H9 (cell line): Measurements from ENCODE around the gene ELOA. TPM values are rescaled to one million over a fixed set of nuclear protein-coding genes. Genes with fewer than 3 reads are reported as not detected.

Experiments used
- DNase-seq: peaks from one replicate; pipeline ENCODE4 v3.0.0-alpha.2; 2017
- H2AFZ ChIP-seq: one replicate; pipeline ENCODE4 v1.6.1; 2013; ENCODE audit warnings: mild to moderate bottlenecking, low read length, control low read depth, moderate library complexity
- H2AK5ac ChIP-seq: 2 replicates; pipeline ENCODE4 v1.6.1; 2013; ENCODE audit warnings: low read length, control low read depth, mixed read lengths; ENCODE audit not compliant: insufficient read length
- H2BK120ac ChIP-seq: one replicate; pipeline ENCODE4 v1.6.1; 2013; ENCODE audit warnings: low read depth, mild to moderate bottlenecking, low read length, control low read depth, inconsistent platforms; ENCODE audit not compliant: poor library complexity, severe bottlenecking
- H2BK12ac ChIP-seq: 2 replicates; pipeline ENCODE4 v1.6.1; 2013; ENCODE audit warnings: low read length, control low read depth, mixed read lengths, low read depth; ENCODE audit not compliant: insufficient read length
- H2BK15ac ChIP-seq: 2 replicates; pipeline ENCODE4 v1.6.1; 2013; ENCODE audit warnings: low read depth, low read length, control low read depth
- H2BK20ac ChIP-seq: one replicate; pipeline ENCODE4 v1.6.1; 2013; ENCODE audit warnings: low read depth, mild to moderate bottlenecking, low read length, control low read depth, inconsistent platforms; ENCODE audit not compliant: poor library complexity, severe bottlenecking
- H2BK5ac ChIP-seq: 2 replicates; pipeline ENCODE4 v1.6.1; 2013; ENCODE audit warnings: low read length, control low read depth, mixed read lengths; ENCODE audit not compliant: insufficient read length
- H3K14ac ChIP-seq: 2 replicates; pipeline ENCODE4 v1.6.1; 2013; ENCODE audit warnings: low read length, control low read depth; ENCODE audit not compliant: insufficient read depth
- H3K18ac ChIP-seq: 2 replicates; pipeline ENCODE4 v1.6.1; 2013; ENCODE audit warnings: low read depth, mild to moderate bottlenecking, mixed read lengths, low read length, control low read depth; ENCODE audit not compliant: insufficient read length
- H3K23ac ChIP-seq: 2 replicates; pipeline ENCODE4 v1.6.1; 2013; ENCODE audit warnings: low read length, control low read depth, mixed read lengths, low read depth; ENCODE audit not compliant: insufficient read length
- H3K23me2 ChIP-seq: 2 replicates; pipeline ENCODE4 v1.6.1; 2013; ENCODE audit warnings: low read depth, mild to moderate bottlenecking, mixed read lengths, low read length, control low read depth; ENCODE audit not compliant: insufficient read length, poor library complexity, severe bottlenecking
- H3K27ac ChIP-seq: 2 replicates; pipeline ENCODE4 v1.5.1; 2013; ENCODE audit warnings: low read length, control low read depth, mixed read lengths, low read depth; ENCODE audit not compliant: insufficient read length
- H3K27me3 ChIP-seq: 2 replicates; pipeline ENCODE4 v1.6.1; 2013; ENCODE audit warnings: low read length, control low read depth, inconsistent platforms; ENCODE audit not compliant: insufficient read depth
- H3K4ac ChIP-seq: 2 replicates; pipeline ENCODE4 v1.6.1; 2013; ENCODE audit warnings: low read depth, mild to moderate bottlenecking, control low read depth, inconsistent platforms, low read length, moderate library complexity
- H3K4me1 ChIP-seq: 2 replicates; pipeline ENCODE4 v1.6.1; 2013; ENCODE audit warnings: low read length, control low read depth, inconsistent platforms; ENCODE audit not compliant: insufficient read depth
- H3K4me2 ChIP-seq: 2 replicates; pipeline ENCODE4 v1.6.1; 2013; ENCODE audit warnings: low read length, control low read depth, mixed read lengths; ENCODE audit not compliant: insufficient read length, insufficient read depth
- H3K56ac ChIP-seq: 2 replicates; pipeline ENCODE4 v1.6.1; 2013; ENCODE audit warnings: low read depth, mild to moderate bottlenecking, mixed read lengths, low read length, control low read depth; ENCODE audit not compliant: insufficient read length
- H3K79me1 ChIP-seq: 2 replicates; pipeline ENCODE4 v1.6.1; 2013; ENCODE audit warnings: low read depth, mild to moderate bottlenecking, moderate library complexity, low read length, control low read depth, inconsistent platforms; ENCODE audit not compliant: insufficient read depth, poor library complexity, severe bottlenecking
- H3K79me2 ChIP-seq: 2 replicates; pipeline ENCODE4 v1.6.1; 2013; ENCODE audit warnings: low read length, control low read depth, inconsistent platforms; ENCODE audit not compliant: insufficient read depth
- H3K9ac ChIP-seq: 2 replicates; pipeline ENCODE4 v1.6.1; 2013; ENCODE audit warnings: low read length, control low read depth, mixed read lengths; ENCODE audit not compliant: insufficient read length; ENCODE audit errors: extremely low read depth
- H3K9me3 ChIP-seq: one replicate; pipeline ENCODE4 v1.6.1; 2013; ENCODE audit warnings: low read depth, low read length, inconsistent platforms; ENCODE audit not compliant: control insufficient read depth
- H3T11ph ChIP-seq: one replicate; pipeline ENCODE4 v1.6.1; 2013; ENCODE audit warnings: mild to moderate bottlenecking, low read length, control low read depth, inconsistent platforms
- H4K20me1 ChIP-seq: one replicate; pipeline ENCODE4 v1.6.1; 2013; ENCODE audit not compliant: control insufficient read depth, insufficient read length, insufficient read depth
- H4K5ac ChIP-seq: 2 replicates; pipeline ENCODE4 v1.6.1; 2013; ENCODE audit warnings: low read depth, mild to moderate bottlenecking, mixed read lengths, low read length, control low read depth; ENCODE audit not compliant: insufficient read length
- H4K8ac ChIP-seq: replicated peaks from 2 replicates; pipeline ENCODE4 v1.6.1; 2013; ENCODE audit warnings: low read length, control low read depth, mixed read lengths, low read depth; ENCODE audit not compliant: insufficient read length
- H4K91ac ChIP-seq: 2 replicates; pipeline ENCODE4 v1.6.1; 2013; ENCODE audit warnings: low read depth, mild to moderate bottlenecking, moderate library complexity, mixed read lengths, low read length, control low read depth; ENCODE audit not compliant: insufficient read length
- H3K27ac Mint-ChIP-seq, 3 experiments: 2 replicates in 2 of 3; 3 replicates in 1 of 3; pipeline ENCODE4 v1.8.0; 2020 to 2021; ENCODE audit warnings: mixed read lengths in 3 of 3, mild to moderate bottlenecking in 1 of 3, moderate library complexity in 1 of 3
- H3K27me3 Mint-ChIP-seq: 2 replicates; pipeline ENCODE4 v1.8.0; 2021; ENCODE audit warnings: low read depth, mild to moderate bottlenecking, moderate library complexity, mixed read lengths
- H3K36me3 Mint-ChIP-seq, 3 experiments: 2 replicates in 2 of 3; 3 replicates in 1 of 3; pipeline ENCODE4 v1.8.0; 2020 to 2021; ENCODE audit warnings: low read depth in 3 of 3, mixed read lengths in 3 of 3; ENCODE audit not compliant: insufficient read depth in 1 of 3
- H3K4me1 Mint-ChIP-seq, 2 experiments: 2 replicates each; pipeline ENCODE4 v1.8.0; 2020; ENCODE audit warnings: mixed read lengths in 2 of 2
- H3K4me3 Mint-ChIP-seq, 2 experiments: 2 replicates in 1 of 2; 3 replicates in 1 of 2; pipeline ENCODE4 v1.8.0; 2020 to 2021; ENCODE audit warnings: mild to moderate bottlenecking in 2 of 2, mixed read lengths in 2 of 2, moderate library complexity in 1 of 2
- H3K9me3 Mint-ChIP-seq, 2 experiments: 2 replicates in 1 of 2; 3 replicates in 1 of 2; pipeline ENCODE4 v1.8.0; 2020; ENCODE audit warnings: mild to moderate bottlenecking in 2 of 2, mixed read lengths in 2 of 2, moderate library complexity in 1 of 2
- WGBS: extraction: QIAGEN DNeasy Blood & Tissue Kit; methylation state at CpG from one replicate; pipeline ENCODE4 v1.1.7; 2013; ENCODE audit warnings: missing lambda C conversion rate, low lambda C conversion rate, mixed read lengths; ENCODE audit not compliant: insufficient read length; ENCODE audit errors: extremely low coverage; 5-methylcytosine and 5-hydroxymethylcytosine counted together
- total RNA-seq: library from RNA; stranded (reverse); gene quantifications from 2 replicates; pipeline ENCODE4 v1.2.1, GENCODE V29; 2021
- TF ChIP-seq, protein P1 (sequence below): fragments of 200-600 bp; sonication (generic); conservative IDR thresholded peaks from 3 replicates; pipeline ENCODE4 v1.8.0; 2021; ENCODE audit warnings: antibody characterized with exemption, mild to moderate bottlenecking

Gene ELOA
- total RNA-seq, 1 experiment from 2014 or later = 66.2 TPM

DNA sequence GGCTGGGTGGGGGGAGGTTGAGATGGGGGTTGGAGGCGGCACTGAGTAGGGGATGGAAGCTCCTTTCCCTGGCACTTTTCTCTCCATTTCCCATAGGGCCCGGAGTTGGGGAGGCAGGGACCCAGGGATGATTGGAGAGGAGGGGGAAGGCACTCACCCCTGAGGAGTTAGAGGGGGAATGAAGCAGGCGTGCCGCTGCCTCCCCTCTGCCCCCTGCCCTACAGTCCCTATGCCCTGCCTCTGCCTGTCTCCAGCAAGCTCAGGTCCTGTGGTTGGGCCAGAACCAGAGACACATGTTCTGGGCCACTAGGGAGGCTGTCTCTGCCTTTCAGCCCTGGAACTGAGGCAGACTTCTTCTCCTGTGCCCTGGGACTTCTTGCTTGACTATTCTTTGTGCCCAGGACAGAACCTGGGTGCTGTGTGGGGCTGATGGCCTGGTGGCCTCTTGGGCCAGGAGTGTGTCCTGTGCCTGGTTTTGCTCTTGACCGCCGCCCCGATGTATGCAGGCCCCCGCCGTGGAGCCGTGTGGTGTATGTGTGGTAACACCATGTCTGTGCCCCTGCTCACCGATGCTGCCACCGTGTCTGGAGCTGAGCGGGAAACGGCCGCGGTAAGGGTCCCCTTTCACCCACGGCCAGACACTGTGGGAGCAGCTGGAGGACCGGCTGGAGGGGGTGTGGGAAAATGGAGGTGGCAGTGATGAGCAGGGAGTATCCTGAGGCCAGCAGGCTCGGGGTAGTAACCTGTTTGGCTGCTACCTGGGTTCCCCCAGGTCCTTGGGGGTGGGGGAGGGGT lies 49.1 kb downstream of the ELOA start:
- H3K23ac ChIP-seq = no peak overlapping the region
- H4K91ac ChIP-seq = no peak overlapping the region
- no peak overlapping the region for H2BK20ac ChIP-seq
- H2BK12ac ChIP-seq = no peak overlapping the region
- H2AK5ac ChIP-seq = no peak overlapping the region
- no peaks in the 10 kb centered on the region for H3K27me3 ChIP-seq
- H3K56ac ChIP-seq = no peak overlapping the region
- H4K8ac ChIP-seq = no peak overlapping the region
- Mint-ChIP-seq H3K9me3 (no peaks in the 10 kb centered on the region), H3K4me3 (peak overlapping the region; percentile 98 to 99), H3K4me1 (peaks cover 11 to 20% of the 10 kb centered on the region in 2 experiments), H3K27ac (peak overlapping the region in 1 of 3 experiments; percentile 94; a peak in 1 of 7 replicates), H3K36me3 (peaks cover 13 to 49% (median 30%) of the 10 kb centered on the region in 3 experiments), H3K27me3 (no peaks in the 10 kb centered on the region)
- peak overlapping the region; percentile 96 for H3K4me2 ChIP-seq
- H4K20me1 ChIP-seq = no peaks in the 10 kb centered on the region
- DNase-seq = no peak
- H3K9ac ChIP-seq = no peak overlapping the region
- H3T11ph ChIP-seq = no peak overlapping the region
- no peak overlapping the region for H3K18ac ChIP-seq
- H3K23me2 ChIP-seq = peaks cover 16% of the 10 kb centered on the region
- H3K14ac ChIP-seq = no peak overlapping the region; the same call in 1 of the 2 replicates
- no peaks in the 10 kb centered on the region for H3K9me3 ChIP-seq
- H2AFZ ChIP-seq = no peak overlapping the region
- H3K4ac ChIP-seq = no peak overlapping the region
- H2BK15ac ChIP-seq = no peak overlapping the region
- H3K79me1 ChIP-seq = peaks cover 8% of the 10 kb centered on the region
- H4K5ac ChIP-seq = no peak overlapping the region
- no peak overlapping the region for H3K27ac ChIP-seq
- WGBS = no CpG with 5 or more reads among the region's 19 CpGs
- H3K4me1 ChIP-seq = no peaks in the 10 kb centered on the region
- no peak overlapping the region for H2BK120ac ChIP-seq
- TF ChIP-seq, protein P1, sequence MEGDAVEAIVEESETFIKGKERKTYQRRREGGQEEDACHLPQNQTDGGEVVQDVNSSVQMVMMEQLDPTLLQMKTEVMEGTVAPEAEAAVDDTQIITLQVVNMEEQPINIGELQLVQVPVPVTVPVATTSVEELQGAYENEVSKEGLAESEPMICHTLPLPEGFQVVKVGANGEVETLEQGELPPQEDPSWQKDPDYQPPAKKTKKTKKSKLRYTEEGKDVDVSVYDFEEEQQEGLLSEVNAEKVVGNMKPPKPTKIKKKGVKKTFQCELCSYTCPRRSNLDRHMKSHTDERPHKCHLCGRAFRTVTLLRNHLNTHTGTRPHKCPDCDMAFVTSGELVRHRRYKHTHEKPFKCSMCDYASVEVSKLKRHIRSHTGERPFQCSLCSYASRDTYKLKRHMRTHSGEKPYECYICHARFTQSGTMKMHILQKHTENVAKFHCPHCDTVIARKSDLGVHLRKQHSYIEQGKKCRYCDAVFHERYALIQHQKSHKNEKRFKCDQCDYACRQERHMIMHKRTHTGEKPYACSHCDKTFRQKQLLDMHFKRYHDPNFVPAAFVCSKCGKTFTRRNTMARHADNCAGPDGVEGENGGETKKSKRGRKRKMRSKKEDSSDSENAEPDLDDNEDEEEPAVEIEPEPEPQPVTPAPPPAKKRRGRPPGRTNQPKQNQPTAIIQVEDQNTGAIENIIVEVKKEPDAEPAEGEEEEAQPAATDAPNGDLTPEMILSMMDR = no peak
- H3K79me2 ChIP-seq = peaks cover 6% of the 10 kb centered on the region; the same call in 1 of the 2 replicates
- H2BK5ac ChIP-seq = no peak overlapping the region
